Body of pancreas (tissue), 4 donors: ENCODE measurements around the gene WHRN.

Experiments used
- CTCF ChIP-seq, 7 experiments: fragments of 450-650 bp in 4 of 7; fragments of 200-600 bp in 3 of 7; sonication (generic) in 3 of 7; IDR thresholded peaks; one replicate each; pipeline ENCODE4 v1.5.1; 2016 to 2019; ENCODE audit warnings: antibody characterized with exemption in 7 of 7
- POLR2A ChIP-seq, 3 donors: fragments of 450-650 bp; IDR thresholded peaks; one replicate each; pipeline ENCODE4 v1.6.1; 2016; ENCODE audit warnings: antibody characterized with exemption in 3 of 3, mild to moderate bottlenecking in 2 of 3

- TF ChIP-seq CTCF (IDR thresholded peaks at IDR 0.05), result no peak
- TF ChIP-seq POLR2A (IDR thresholded peaks at IDR 0.05), result no peak
Observed at GRCh38 chr9:114400219-114400618, 105.1 kb downstream of the WHRN start.
